GM19193 (cell line): Measurements from ENCODE around the gene MAPKAP1.

Source experiments
- POLR2A ChIP-seq: IDR thresholded peaks from 4 replicates; pipeline ENCODE4 v1.6.1; 2011; ENCODE audit not compliant: insufficient read depth, insufficient read length; ENCODE audit errors: extremely low read depth

The MAPKAP1 gene

DNA sequence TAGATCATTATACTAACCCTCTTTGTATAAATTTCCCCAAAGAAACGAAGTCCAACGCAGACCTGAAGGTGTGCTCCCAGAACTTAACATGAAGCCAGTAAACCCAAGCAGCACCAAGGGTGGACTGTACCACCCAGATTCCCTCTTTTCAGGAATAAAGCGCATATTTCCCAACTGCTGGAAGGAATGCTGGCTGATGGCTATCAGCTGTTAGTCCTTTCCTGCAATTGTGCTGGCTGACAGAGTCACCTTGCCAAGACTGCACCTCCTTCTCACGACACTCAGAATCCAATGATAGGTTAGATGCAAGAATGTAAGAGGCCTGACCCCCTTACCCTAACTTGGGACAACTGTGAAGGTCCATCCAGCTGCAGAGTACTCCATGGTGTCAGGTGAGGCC, 93.9 kb downstream of the MAPKAP1 start:
- no peak for TF ChIP-seq POLR2A

DNA sequence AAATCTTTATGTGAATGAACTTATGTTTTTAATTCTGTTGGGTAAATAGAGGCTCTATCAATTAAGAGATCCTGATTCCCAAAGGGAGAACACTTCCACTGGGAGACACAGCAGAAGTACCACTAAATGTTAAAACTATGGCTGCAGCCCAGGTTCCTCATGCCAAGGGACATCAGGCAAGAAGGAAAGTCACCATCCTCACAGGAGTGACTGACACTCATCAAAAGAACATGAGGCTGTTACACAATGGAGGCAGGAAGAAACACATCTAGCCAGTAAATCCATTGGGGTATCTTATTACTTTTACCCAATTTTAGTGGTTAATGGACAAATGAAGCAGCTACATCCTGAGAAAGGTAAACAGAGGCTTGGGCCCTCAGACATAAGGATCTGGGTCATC, 94.4 kb downstream of the MAPKAP1 start:
- TF ChIP-seq POLR2A: no peak

DNA sequence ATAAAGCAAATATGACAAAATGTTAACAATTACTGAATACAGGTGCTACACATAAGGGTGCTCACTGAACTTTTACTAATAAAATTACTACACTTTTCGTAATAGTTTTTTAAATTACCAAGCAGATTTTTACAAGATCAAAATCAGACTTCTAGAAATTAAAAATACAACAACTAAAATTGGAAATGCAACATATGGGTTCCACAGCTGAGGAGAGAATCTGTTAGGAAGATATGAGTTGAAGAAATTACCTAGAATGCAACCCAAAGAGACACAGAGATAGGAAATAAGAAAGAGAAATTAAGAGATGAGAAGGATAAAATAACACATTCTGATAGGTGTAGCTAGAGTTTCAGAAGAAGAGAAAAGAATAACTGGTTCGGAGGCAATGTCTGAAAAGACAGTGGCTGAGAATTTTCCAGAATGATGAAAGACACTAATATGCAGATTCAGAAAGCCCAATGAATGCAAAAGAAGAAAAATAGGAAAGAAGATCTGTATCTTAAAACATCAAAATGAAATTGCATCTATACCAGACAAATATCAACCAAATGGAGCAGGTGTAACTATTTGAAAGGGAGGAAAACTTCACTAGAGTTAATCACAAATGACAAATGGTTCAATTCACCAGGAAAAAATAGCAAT, 95.8 kb downstream of the MAPKAP1 start:
- no peak for TF ChIP-seq POLR2A

DNA sequence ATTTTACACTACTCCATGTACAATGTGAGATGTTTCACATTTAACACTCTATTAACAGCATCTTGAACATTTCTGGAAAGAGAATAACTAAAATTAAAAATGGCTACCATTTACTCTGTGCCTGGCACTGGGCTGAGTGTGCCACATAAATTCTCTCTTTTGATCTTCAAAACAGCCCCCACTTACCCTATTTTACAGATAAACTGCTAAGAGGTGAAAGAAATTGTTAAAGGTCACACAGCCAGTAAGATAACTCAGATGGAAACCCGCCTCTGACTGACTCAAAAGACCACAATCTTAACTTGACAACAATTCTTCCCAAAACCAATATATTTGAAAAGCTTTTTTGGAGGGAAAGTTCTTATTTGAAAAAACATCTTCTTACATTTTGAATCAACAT, 97.3 kb downstream of the MAPKAP1 start:
- TF ChIP-seq POLR2A: no peak

DNA sequence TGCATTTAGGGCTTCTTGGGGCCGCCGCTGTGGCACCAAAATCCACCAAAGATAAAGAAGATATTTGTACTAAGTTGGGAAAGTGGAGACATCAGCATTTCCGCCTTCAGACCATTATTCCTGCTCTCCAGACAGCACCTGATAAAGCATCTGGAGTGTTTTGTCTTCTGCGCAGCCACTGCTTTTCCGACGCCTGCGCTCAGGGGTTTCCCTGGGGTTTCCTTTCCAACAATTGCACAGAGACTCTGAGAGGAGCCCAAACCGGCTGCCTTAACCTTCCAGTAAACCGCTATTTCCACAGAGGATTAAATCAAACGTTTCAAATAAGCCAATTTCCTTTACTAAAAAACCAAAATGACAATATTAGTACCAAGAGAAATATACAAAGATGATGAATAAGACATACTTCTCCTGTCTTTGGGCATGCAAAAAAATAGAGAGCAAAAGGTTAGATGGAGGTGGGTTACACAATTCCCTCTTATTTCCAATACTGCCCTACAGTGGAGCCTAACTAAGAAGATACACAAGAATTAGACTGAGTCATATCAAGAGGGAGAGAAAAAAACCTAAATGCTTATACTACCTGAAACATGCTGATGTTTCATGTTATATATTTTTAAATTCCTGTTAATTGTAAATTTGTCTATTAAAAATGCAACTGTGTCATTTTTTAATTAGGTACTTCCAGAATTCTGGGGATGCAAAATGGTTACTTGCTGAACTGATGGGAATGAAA, 98.4 kb downstream of the MAPKAP1 start:
- no peak for TF ChIP-seq POLR2A

DNA sequence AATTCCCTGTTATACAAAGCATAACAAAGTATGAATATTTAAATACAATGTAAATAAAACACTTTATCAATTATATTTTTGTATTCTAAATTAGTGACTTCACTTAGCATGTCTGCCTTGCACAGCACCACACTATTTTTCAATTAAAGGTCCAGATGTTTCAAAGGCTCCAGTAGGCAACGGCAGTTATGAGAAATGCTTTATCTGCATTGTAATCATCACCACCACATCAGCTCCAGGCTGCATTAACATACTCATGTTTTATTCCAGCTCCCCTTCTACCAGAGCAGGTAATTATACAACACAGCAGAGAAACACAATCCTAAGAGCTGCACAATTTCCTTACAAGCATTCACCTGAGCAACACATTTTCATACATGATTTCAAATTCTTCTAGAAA, 102.8 kb downstream of the MAPKAP1 start:
- no peak for TF ChIP-seq POLR2A

DNA sequence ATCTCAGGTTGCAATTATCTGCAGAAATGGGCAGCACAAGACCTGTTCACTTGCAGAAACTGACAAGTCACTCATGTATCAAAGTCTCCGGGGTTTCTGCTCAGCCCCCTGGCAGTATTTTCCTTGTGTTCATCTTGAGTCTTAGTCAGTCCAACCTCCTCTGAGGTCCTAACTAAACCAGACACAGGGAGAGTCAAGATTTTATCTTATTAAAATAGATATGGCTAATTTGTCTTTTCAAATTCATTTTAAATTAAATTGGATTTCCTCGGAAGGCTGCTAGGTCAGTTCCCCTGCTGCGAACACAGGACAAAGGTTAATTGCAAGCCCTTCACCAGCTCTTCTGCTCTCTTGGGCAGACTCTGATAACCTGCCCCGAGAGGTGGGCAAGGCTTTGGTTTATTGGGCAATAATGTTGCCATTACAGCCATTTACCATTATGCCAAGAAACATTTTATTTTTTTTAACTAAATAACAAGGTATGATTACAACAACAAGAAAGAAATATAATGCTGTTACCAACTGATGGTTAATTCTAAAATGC, 103.5 kb downstream of the MAPKAP1 start:
- no peak for TF ChIP-seq POLR2A

DNA sequence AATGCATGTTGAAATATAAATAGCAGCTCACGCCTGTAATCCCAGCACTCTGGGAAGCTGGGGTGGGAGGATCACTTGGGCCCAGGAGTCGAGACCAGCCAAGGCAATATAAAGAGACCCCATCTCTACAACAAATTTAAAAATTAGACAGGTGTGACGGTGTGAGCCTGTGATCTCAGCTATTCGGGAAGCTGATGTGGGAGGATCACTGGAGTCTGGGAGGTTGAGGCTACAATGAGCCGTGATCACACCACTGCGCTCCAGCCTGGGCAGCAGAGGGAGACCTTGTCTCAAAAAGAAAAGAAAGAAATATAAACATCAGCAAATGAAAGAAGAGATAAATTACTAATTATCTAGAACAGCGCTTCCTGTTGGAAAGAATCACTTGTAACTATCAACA, 105.0 kb downstream of the MAPKAP1 start:
- TF ChIP-seq POLR2A: no peak

DNA sequence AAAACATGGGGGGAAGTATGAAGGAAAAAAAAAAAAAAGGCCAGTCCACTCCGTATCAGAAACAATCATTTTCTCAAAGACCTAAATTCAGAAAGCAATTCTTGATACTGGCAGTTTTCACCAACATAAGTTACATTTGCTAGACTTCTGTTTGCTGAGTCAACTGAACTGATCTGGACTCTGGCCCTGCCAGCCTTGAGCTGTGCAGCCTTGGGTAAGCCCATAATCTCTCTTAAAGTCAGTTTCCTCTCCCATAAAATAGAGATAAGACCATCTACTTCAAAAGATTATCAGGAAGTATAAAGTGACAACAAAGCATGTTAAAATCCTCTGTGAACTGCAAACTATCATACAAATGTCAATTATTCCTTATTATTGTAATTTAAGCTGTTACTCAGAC, 106.8 kb downstream of the MAPKAP1 start:
- TF ChIP-seq POLR2A: no peak

DNA sequence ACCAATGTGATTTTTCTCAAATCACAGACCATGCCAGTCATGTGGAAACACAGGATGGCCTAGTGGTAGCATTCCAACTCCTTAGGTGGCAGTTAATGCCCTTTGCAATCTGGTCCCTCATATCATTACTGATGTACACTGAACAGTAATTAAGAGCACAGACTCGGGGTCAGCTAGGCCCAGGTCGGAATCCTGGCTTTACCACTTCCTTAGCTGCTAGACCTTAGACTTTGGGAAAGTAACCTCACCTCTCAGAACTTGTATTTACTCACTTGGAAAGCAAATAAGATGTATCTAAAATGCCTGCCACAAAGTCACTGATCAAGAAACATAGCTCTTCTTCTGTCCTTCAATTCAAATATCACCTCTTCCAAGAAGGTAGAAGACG, 112.8 kb downstream of the MAPKAP1 start:
- TF ChIP-seq POLR2A: no peak

DNA sequence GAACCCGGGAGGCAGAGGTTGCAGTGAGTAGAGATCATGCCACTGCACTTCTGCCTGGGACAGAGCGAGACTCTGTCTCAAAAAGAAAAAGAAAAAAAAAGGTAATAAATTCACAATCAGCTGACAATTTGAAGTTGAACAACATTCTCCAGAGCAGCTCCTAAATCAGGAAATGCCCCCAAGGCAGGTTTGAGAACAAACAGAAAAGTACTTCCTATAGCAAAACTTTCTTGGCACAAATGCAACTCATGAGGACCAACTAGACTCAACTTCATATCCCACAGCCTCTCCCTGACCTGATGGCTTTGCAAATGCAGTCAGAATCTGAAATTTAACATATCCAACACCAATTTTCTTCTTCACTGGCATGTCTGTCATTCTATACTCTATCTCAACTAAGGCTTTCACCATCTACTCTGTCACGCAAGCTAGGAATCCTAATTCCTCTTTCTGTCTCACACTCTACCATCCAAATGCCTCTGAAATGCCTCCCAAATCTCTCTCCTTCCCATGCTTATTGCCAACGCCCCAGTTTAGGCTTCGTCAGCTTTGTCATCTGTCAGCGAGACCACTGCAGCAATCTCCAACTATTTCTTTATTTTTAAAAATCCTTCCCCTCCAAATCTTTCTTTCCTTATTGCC, 113.3 kb downstream of the MAPKAP1 start:
- TF ChIP-seq POLR2A: no peak

DNA sequence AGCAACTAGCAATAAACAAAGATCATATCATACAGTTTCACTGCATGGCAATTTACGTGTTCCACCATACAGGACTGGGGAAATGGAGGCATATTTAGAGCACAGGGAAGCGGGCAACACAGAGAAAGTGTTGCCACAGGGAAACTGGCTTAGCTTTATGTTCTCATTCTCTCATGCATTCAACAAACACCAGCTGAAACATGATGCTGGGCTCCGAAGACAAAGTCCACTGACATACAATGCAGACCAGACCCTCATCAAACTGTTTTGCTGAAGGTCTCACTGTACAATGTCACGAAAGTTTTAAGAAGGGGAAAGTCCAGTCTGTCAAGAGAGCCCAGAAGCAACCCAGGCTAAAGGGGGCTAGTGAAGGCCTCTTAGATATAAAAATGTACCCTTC, 115.1 kb downstream of the MAPKAP1 start:
- no peak for TF ChIP-seq POLR2A

DNA sequence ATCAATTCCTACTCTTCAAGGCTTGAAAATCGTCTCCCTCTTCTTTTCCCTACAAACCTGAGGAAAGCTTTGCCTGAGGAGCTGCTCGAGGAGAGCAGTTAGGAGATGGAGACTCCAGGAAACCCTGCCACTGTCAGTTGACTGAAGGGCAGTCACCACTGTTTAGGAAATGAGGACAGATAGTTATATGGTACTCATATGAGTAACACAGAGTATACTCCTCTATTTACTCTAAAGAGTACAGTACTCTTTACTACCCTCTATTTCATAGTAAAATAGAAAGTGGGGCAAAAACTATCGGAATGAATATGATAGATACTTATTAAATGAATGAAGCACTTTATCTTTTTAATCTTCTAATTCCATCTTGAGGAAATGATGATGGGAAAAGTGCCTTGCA, 115.8 kb downstream of the MAPKAP1 start:
- TF ChIP-seq POLR2A: no peak

DNA sequence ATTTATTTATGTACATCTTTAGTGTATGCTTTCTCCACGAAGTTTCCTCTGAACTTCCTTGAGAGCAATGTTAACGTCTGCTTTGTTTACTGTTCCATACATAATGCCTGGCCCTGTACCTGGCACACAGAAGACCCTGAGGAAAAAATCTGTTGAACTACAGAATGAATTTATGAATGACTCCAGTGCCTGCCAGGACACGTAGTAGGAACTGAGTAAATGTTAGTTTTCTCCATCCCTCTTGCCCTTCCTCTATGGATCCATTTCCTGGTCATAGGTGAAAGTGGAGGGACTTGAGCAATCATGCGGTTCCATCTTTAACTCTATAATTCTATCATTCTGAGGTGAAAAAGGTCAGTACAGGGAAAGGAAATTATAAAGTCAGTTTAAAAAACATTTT, 117.7 kb downstream of the MAPKAP1 start:
- no peak for TF ChIP-seq POLR2A

DNA sequence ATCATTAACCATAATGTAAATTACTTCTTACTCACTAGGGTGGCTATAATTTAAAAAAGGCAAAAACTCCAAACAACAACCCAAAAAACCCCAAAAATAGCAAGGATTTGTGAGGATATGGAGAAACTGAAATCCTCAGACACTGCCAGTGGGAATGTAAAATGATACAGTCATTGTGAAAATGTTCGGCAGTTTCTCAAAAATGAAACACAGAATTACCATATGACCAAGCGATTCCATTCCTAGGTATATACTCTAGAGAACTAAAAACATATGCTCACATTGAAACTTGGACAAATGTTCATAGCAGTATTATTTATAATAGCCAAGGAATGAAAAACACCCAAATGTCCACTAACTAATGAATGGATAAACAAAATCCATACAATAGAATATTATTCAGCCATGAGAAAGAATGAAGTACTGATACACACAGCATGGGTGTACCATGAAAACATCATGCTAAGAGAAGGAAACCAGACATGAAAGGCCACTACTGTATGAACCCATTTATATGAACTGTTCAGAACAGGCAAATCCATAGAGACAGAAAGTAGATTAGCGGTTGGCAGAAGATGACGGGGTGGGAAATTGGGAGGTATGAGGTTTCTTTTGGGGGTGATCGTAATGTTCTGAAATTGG, 119.1 kb downstream of the MAPKAP1 start:
- TF ChIP-seq POLR2A: no peak
